ENCODE data around the gene NKAPD1. TPM values are rescaled to one million over a fixed set of nuclear protein-coding genes. Genes with fewer than 3 reads are reported as not detected.

Gene NKAPD1
- total RNA-seq, 3 donors from 2014 or later: 14.6 to 17.4 (median 16.2) TPM

DNA sequence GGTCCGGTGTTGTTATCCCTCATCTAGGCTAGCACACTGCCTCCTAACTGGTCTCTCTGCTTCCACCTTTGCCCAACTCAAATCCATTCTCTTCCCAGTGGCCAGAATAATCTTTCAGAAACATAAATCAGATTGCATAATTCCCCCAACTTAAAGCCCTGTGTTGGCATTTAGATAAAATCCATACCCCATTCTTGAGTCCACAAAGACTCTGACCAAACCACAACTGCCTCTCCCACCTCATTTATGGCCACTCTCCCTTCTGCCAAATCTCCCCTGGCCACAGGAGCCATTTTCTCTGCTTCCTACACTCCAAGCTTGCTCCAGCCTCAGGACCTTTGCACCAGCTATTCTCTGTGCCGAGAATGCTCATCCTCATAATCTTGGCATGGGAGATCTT is 53.0 kb downstream of the NKAPD1 start:
- no peak overlapping the region for H3K4me3 ChIP-seq
- TF ChIP-seq, protein P1, sequence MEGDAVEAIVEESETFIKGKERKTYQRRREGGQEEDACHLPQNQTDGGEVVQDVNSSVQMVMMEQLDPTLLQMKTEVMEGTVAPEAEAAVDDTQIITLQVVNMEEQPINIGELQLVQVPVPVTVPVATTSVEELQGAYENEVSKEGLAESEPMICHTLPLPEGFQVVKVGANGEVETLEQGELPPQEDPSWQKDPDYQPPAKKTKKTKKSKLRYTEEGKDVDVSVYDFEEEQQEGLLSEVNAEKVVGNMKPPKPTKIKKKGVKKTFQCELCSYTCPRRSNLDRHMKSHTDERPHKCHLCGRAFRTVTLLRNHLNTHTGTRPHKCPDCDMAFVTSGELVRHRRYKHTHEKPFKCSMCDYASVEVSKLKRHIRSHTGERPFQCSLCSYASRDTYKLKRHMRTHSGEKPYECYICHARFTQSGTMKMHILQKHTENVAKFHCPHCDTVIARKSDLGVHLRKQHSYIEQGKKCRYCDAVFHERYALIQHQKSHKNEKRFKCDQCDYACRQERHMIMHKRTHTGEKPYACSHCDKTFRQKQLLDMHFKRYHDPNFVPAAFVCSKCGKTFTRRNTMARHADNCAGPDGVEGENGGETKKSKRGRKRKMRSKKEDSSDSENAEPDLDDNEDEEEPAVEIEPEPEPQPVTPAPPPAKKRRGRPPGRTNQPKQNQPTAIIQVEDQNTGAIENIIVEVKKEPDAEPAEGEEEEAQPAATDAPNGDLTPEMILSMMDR (IDR thresholded peaks at IDR 0.05): no peak
- intact Hi-C loops (cut with DNase I, micrococcal nuclease): no loop called here

DNA sequence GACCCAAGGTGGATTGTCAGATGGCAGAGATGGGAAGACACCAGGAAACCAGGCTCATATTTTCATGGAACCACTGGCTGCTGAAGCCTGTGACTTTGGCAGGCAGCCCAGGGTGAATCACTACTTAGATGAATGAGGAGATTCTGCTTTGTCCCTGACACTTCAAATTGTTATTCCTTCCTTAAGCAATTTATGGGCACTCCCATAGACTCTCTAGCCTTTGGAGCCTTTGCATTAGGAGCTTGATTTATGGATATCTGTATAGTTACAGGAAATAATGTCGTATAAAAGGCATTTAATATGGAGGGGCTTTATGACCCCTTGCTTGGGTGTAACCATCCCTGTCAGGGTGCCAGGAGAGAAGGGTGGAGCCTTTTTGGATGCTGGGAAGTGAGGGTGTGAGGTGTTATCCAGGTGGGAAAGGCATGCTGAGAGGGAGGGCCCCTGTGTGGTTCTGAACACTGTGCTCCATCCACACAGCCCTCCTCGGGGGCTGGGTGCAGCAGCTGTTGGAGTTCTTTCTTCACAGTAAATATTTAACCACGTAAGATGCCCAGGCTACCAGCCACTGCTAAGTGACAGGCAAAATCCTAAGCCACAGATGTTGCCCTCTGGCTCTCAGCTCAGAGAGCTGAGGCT is 54.5 kb downstream of the NKAPD1 start:
- peaks cover 51% of the 10 kb centered on the region for H3K4me1 ChIP-seq (ENCODE audit: low read depth)
- TF ChIP-seq, protein P1 (IDR thresholded peaks at IDR 0.05): no peak
- intact Hi-C loops (cut with DNase I, micrococcal nuclease): no loop called here
- no peaks in the 10 kb centered on the region for H3K9me3 ChIP-seq
- DNase-seq (peak; percentile 81 to 91 (median 81)), ATAC-seq (peak; percentile 81)
- H3K36me3 ChIP-seq (ENCODE audit: low read depth): no peaks in the 10 kb centered on the region
- H3K4me3 ChIP-seq: no peak overlapping the region

More for the DNA sequence above, 53.0 kb downstream of the NKAPD1 start:
- DNase-seq: no peak
- H3K36me3 ChIP-seq (ENCODE audit: low read depth): no peaks in the 10 kb centered on the region
- peaks cover 36% of the 10 kb centered on the region for H3K4me1 ChIP-seq (ENCODE audit: low read depth)
- no peaks in the 10 kb centered on the region for H3K9me3 ChIP-seq
- ATAC-seq: no peak

DNA sequence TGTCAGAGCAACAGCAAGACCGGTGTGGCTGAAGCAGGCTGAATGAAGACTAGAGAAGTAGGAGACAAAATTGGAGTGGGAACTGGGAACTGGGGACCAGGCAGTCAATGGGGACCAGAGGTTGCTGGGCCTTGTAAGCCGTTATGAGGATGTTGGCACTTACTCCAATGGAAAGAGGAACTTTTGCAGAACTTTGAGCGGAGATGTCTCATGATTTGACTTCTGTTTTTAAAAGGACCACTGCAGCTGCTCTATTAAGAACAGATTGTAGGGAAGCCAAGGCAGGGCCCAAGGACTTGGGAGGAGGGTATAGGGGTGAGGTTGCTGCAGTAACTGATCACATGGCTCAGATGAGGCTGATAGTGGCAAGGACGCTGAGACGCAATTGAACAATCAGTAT is 55.6 kb downstream of the NKAPD1 start:
- H3K9me3 ChIP-seq: no peaks in the 10 kb centered on the region
- H3K4me1 ChIP-seq (ENCODE audit: low read depth): peaks cover 58% of the 10 kb centered on the region
- ATAC-seq: no peak
- no peaks in the 10 kb centered on the region for H3K36me3 ChIP-seq (ENCODE audit: low read depth)
- DNase-seq: peak in 1 of 3 donors; percentile 19
- TF ChIP-seq, protein P1 (IDR thresholded peaks at IDR 0.05): no peak
- intact Hi-C loops (cut with DNase I, micrococcal nuclease): no loop called here
- H3K4me3 ChIP-seq: no peak overlapping the region

DNA sequence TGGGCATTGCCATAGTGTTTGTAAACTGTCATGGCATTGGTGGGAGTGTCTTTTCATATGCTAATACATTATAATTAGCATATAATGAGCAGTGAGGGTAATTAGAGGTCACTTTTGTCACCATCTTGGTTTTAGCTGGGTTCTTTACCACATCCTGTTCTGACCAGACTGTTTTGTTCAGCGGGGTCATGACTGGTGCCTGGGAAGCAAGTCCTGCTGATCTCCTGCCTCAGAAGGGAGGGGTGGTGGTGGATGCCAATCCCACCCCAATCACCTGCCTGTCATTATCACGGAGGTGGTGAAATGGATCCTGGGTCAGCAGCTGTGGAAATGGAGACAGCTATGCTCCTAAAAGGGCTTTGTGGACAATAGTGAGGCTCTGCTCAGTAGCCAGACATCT is 58.6 kb downstream of the NKAPD1 start:
- no peaks in the 10 kb centered on the region for H3K9me3 ChIP-seq
- intact Hi-C loops (cut with DNase I, micrococcal nuclease): no loop called here
- TF ChIP-seq, protein P1 (IDR thresholded peaks at IDR 0.05): no peak
- peaks cover 62% of the 10 kb centered on the region for H3K4me1 ChIP-seq (ENCODE audit: low read depth)
- ATAC-seq: no peak
- H3K36me3 ChIP-seq (ENCODE audit: low read depth): no peaks in the 10 kb centered on the region
- DNase-seq: no peak
- H3K4me3 ChIP-seq: no peak overlapping the region

DNA sequence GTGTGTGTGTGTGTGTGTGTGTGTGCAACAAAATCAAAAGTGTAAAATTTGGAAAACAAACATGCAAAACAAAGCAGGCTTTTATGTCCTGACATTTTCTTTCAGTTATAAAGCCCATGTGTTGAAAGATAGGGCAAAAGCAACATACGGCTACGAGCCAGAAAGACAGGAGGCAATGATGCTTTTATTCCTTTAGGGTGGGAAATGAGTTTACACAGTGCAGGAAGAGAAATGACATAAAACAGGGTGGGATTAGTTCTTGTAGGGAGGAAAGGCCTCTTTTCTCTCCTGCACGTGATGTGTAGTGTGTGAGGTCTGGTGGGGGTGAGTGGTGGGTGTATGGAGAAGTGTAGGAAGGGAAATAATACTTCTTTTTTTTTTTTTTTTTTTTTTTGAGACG is 60.4 kb downstream of the NKAPD1 start:
- Histone ChIP-seq H3K4me3 (no peak overlapping the region), H3K9me3 (no peaks in the 10 kb centered on the region), H3K4me1 (ENCODE audit: low read depth) (peaks cover 47% of the 10 kb centered on the region), H3K36me3 (ENCODE audit: low read depth) (no peaks in the 10 kb centered on the region)
- TF ChIP-seq, protein P1 (IDR thresholded peaks at IDR 0.05): no peak
- ATAC-seq (peak; percentile 61), DNase-seq (peak in 1 of 3 donors; percentile 61)
- intact Hi-C loops (cut with DNase I, micrococcal nuclease): no loop called here

Other genes with a start within 250 kb of the NKAPD1 start
- gene ALG9, start 202.7 kb upstream of the NKAPD1 start, total RNA-seq: 10 to 100 TPM; 16.7 to 29.3 (median 21.1) TPM
- gene FDXACB1, start 195.1 kb upstream of the NKAPD1 start, total RNA-seq: 1 to 10 TPM; 1.7 to 2.7 (median 2.3) TPM
- gene CFAP68, start 194.8 kb upstream of the NKAPD1 start, total RNA-seq: 10 to 100 TPM; 12.2 to 26.4 (median 19.1) TPM
- 100 to 1,000 TPM in 1 of 3 donors, 10 to 100 TPM in 2; 13.8 to 331 (median 30.7) TPM for gene CRYAB, start 162.5 kb upstream of the NKAPD1 start, total RNA-seq
- 1 to 10 TPM in 2 of 3 donors, not detected in 1; 1.4 to 4.8 TPM for gene HSPB2, start 161.6 kb upstream of the NKAPD1 start, total RNA-seq
- gene C11orf52, start 155.4 kb upstream of the NKAPD1 start, total RNA-seq: 10 to 100 TPM in 1 of 3 donors, 1 to 10 TPM in 2; 3.2 to 12.8 (median 7.7) TPM
- gene DIXDC1, start 137.0 kb upstream of the NKAPD1 start, total RNA-seq: 10 to 100 TPM; 11.1 to 61.8 (median 11.7) TPM
- 10 to 100 TPM; 51.1 to 54.2 (median 51.4) TPM for gene DLAT, start 48.9 kb upstream of the NKAPD1 start, total RNA-seq
- gene PIH1D2, start 282 bp upstream of the NKAPD1 start, total RNA-seq: 1 to 10 TPM in 2 of 3 donors, under 1 TPM in 1; 0.65 to 2.4 (median 1.5) TPM
- gene TIMM8B, start 12.5 kb downstream of the NKAPD1 start, total RNA-seq: 10 to 100 TPM; 37.9 to 56.5 (median 42.7) TPM
- 100 to 1,000 TPM; 185 to 312 (median 202) TPM for gene SDHD, start 12.6 kb downstream of the NKAPD1 start, total RNA-seq
- gene IL18, start 89.8 kb downstream of the NKAPD1 start, total RNA-seq: 100 to 1,000 TPM in 1 of 3 donors, 10 to 100 TPM in 2; 69.4 to 114 (median 85.0) TPM
- under 1 TPM; 0.52 to 0.80 (median 0.60) TPM for gene TEX12, start 93.1 kb downstream of the NKAPD1 start, total RNA-seq
- 1 to 10 TPM; 3.7 to 9.8 (median 7.1) TPM for gene BCO2, start 101.2 kb downstream of the NKAPD1 start, total RNA-seq
- 10 to 100 TPM; 27.4 to 29.5 (median 27.7) TPM for gene PTS, start 152.1 kb downstream of the NKAPD1 start, total RNA-seq
- gene PLET1, start 186.6 kb downstream of the NKAPD1 start, total RNA-seq: not detected

All from mucosa of descending colon (tissue), 3 donors.